Ishikawa (cell line): ENCODE results near the gene LPIN2.

Source experiments
- CEBPB ChIP-seq: IDR thresholded peaks from 2 replicates; pipeline ENCODE4 v1.6.1; 2012
- CREB1 ChIP-seq: IDR thresholded peaks from 2 replicates; pipeline ENCODE4 v1.6.1; 2012; ENCODE audit warnings: low read depth
- EP300 ChIP-seq: IDR thresholded peaks from 2 replicates; pipeline ENCODE4 v1.6.1; 2012; ENCODE audit warnings: borderline replicate concordance
- FOXM1 ChIP-seq: IDR thresholded peaks from 2 replicates; pipeline ENCODE4 v1.6.1; 2012; ENCODE audit warnings: low read depth, borderline replicate concordance
- TAF1 ChIP-seq: IDR thresholded peaks from 2 replicates; pipeline ENCODE4 v1.6.1; 2012; ENCODE audit warnings: low read depth, mild to moderate bottlenecking
- TCF12 ChIP-seq: IDR thresholded peaks from 2 replicates; pipeline ENCODE4 v1.6.1; 2012; ENCODE audit warnings: low read depth
- TF ChIP-seq, protein P1 (sequence below): IDR thresholded peaks from 2 replicates; pipeline ENCODE4 v1.6.1; 2012; ENCODE audit warnings: low read depth, mild to moderate bottlenecking
- TF ChIP-seq, protein P2 (sequence below): IDR thresholded peaks from 2 replicates; pipeline ENCODE4 v1.6.1; 2012
- TF ChIP-seq, protein P3 (sequence below): IDR thresholded peaks from 2 replicates; pipeline ENCODE4 v1.6.1; 2012

DNA sequence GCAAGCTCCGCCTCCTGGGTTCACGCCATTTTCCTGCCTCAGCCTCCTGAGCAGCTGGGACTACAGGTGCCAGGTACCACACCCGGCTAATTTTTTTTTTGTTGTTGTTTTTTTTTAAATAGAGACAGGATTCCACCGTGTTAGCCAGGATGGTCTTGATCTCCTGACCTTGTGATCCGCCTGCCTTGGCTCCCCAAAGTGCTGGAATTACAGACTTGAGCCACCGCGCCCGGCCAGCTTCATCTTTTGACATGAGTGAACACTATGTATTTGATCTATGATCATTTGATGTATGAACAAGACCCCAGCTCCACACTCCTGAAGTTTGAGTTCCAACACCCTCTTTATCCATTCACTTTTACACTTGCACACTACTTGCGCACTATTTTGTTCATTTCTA is 43.4 kb upstream of the LPIN2 start:
- TF ChIP-seq, protein P1, sequence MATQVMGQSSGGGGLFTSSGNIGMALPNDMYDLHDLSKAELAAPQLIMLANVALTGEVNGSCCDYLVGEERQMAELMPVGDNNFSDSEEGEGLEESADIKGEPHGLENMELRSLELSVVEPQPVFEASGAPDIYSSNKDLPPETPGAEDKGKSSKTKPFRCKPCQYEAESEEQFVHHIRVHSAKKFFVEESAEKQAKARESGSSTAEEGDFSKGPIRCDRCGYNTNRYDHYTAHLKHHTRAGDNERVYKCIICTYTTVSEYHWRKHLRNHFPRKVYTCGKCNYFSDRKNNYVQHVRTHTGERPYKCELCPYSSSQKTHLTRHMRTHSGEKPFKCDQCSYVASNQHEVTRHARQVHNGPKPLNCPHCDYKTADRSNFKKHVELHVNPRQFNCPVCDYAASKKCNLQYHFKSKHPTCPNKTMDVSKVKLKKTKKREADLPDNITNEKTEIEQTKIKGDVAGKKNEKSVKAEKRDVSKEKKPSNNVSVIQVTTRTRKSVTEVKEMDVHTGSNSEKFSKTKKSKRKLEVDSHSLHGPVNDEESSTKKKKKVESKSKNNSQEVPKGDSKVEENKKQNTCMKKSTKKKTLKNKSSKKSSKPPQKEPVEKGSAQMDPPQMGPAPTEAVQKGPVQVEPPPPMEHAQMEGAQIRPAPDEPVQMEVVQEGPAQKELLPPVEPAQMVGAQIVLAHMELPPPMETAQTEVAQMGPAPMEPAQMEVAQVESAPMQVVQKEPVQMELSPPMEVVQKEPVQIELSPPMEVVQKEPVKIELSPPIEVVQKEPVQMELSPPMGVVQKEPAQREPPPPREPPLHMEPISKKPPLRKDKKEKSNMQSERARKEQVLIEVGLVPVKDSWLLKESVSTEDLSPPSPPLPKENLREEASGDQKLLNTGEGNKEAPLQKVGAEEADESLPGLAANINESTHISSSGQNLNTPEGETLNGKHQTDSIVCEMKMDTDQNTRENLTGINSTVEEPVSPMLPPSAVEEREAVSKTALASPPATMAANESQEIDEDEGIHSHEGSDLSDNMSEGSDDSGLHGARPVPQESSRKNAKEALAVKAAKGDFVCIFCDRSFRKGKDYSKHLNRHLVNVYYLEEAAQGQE: no peak
- TF ChIP-seq EP300: no peak
- TF ChIP-seq TAF1: no peak
- no peak for TF ChIP-seq CEBPB
- TF ChIP-seq, protein P2, sequence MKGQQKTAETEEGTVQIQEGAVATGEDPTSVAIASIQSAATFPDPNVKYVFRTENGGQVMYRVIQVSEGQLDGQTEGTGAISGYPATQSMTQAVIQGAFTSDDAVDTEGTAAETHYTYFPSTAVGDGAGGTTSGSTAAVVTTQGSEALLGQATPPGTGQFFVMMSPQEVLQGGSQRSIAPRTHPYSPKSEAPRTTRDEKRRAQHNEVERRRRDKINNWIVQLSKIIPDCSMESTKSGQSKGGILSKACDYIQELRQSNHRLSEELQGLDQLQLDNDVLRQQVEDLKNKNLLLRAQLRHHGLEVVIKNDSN: no peak
- TF ChIP-seq CREB1: no peak
- TF ChIP-seq, protein P3, sequence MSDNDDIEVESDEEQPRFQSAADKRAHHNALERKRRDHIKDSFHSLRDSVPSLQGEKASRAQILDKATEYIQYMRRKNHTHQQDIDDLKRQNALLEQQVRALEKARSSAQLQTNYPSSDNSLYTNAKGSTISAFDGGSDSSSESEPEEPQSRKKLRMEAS: no peak
- TF ChIP-seq FOXM1: no peak
- TF ChIP-seq TCF12: no peak
